GM21360 (cell line): ENCODE measurements around the gene CD55.

Experiments used
- ATAC-seq: cut with Tn5 transposase; IDR thresholded peaks from one replicate; pipeline ENCODE4 v1.9.1; 2021; ENCODE audit warnings: mild to moderate bottlenecking, moderate library complexity; ENCODE audit not compliant: unreplicated experiment

The CD55 gene

GRCh38 chr1:207321079-207321789 lies at the start of gene CD55:
TSS of gene CD55 (plus strand) at chr1:207321678. CDS start at chr1:207321766, 88 bp downstream.
- ATAC-seq: peak; percentile 92

GRCh38 chr1:207274882-207275281 lies 46.6 kb upstream of the CD55 start:
- no peak for ATAC-seq

GRCh38 chr1:207276465-207276864 lies 45.0 kb upstream of the CD55 start:
- no peak for ATAC-seq

GRCh38 chr1:207277241-207277640 lies 44.2 kb upstream of the CD55 start:
- no peak for ATAC-seq

GRCh38 chr1:207279652-207280051 lies 41.8 kb upstream of the CD55 start:
- no peak for ATAC-seq

GRCh38 chr1:207280706-207281105 lies 40.8 kb upstream of the CD55 start:
- ATAC-seq: no peak

GRCh38 chr1:207282058-207282457 lies 39.4 kb upstream of the CD55 start:
- no peak for ATAC-seq

GRCh38 chr1:207282496-207283380 lies 38.7 kb upstream of the CD55 start:
- ATAC-seq: no peak

GRCh38 chr1:207283421-207283820 lies 38.1 kb upstream of the CD55 start:
- no peak for ATAC-seq

GRCh38 chr1:207284209-207284897 lies 37.1 kb upstream of the CD55 start:
- ATAC-seq: no peak

GRCh38 chr1:207286786-207287468 lies 34.6 kb upstream of the CD55 start:
- ATAC-seq: no peak

- ATAC-seq: no peak
These were observed 33.2 kb upstream of the CD55 start for GRCh38 chr1:207288315-207288714.

- no peak for ATAC-seq
These were observed 31.7 kb upstream of the CD55 start for GRCh38 chr1:207289756-207290155.

GRCh38 chr1:207291723-207292122 lies 29.8 kb upstream of the CD55 start:
- ATAC-seq: no peak

GRCh38 chr1:207298186-207298585 lies 23.3 kb upstream of the CD55 start:
- ATAC-seq: no peak

GRCh38 chr1:207298636-207299398 lies 22.7 kb upstream of the CD55 start:
- ATAC-seq: no peak

- no peak for ATAC-seq
These were observed 20.5 kb upstream of the CD55 start for GRCh38 chr1:207300970-207301369.

GRCh38 chr1:207302618-207303393 lies 18.7 kb upstream of the CD55 start:
- ATAC-seq: no peak

GRCh38 chr1:207304710-207305488 lies 16.6 kb upstream of the CD55 start:
- ATAC-seq: no peak
